Retinal pigment epithelial cell (primary cell): ENCODE results near the gene CLDN10.

Experiments
- DNase-seq: peaks from one replicate; pipeline ENCODE4 v3.0.0-alpha.2; 2010; ENCODE audit warnings: low read depth
- H3K4me3 ChIP-seq: 2 replicates; pipeline ENCODE4 v1.5.1; 2011; ENCODE audit warnings: mild to moderate bottlenecking, low read length, control low read depth, moderate library complexity
- CTCF ChIP-seq: conservative IDR thresholded peaks from 2 replicates; pipeline ENCODE4 v1.5.1; 2011; ENCODE audit warnings: low read depth, low read length, control low read depth, inconsistent platforms

CLDN10 gene

GRCh38 chr13:95540888-95541287, 11.6 kb upstream of the CLDN10 start:
- DNase-seq, result no peak
- TF ChIP-seq CTCF, result no peak
- no peak overlapping the region for H3K4me3 ChIP-seq

DNA sequence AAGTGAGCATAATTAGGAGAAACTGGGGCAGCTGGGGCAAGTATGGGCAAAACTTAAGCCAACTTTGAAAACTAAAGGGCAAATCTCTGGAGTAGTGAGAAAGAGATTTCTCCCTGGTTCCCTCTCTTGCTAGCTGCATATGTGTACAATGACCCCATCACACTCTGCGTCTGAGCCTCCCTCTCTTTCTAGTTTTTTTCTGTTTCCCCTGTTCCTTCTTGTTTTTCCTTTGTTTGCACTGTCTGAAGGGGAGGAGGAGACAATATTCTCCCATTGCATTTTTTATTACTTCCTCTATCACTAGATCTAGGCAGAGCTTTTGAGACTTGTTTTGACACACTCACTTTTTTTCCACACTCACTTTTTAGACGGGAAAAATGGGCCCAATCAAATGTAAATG, 11.2 kb upstream of the CLDN10 start:
- no peak for DNase-seq
- H3K4me3 ChIP-seq, result no peak overlapping the region
- no peak for TF ChIP-seq CTCF

DNA sequence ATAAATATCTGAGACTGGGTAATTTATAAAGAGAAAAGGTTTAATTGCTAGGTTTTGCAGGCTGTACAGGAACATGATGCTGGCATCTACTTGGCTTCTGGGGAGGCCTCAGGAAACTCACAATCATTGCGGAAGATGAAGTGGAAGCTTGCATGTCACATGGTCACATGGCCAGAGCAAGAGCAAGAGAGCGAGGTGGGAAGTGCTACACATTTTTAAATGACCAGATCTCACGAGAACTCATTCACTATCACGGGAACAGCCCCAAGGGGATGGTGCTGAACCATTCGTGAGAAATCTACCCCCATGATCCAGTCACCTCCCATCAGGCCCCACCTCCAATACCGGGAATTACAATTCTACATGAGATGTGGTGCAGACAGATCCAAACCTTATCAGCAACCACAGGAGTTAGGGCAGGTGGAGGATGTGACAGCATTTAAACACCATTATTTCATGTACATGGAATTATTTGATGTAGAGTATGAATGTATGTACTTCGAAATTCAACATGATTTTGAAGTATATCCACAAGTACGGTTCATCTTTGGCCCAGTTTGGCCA, 10.5 kb upstream of the CLDN10 start:
- no peak overlapping the region for H3K4me3 ChIP-seq
- no peak for DNase-seq
- TF ChIP-seq CTCF, result no peak

- TF ChIP-seq CTCF, result no peak
- DNase-seq, result no peak
- H3K4me3 ChIP-seq, result no peak overlapping the region
Observed at GRCh38 chr13:95544293-95544692, 8.2 kb upstream of the CLDN10 start.

DNA sequence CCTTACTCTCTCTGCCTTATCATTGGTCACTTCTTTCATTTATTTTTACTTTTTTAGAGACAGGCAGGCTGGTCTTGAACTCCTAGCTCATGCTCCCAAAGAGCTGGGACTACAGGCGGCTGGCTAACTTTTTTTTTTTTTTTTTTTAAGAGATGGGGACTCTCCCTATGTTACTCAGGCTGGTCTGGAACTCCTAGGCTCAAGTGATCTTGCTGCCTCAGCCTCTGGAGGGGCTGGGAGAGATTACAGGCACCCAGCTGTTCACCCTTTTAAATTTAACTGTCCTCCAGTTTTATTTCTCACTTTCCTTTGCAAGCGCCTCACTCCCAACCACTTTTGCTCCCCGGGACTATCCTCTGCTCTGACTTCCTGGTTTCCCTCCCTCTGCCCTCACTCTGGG, 5.6 kb upstream of the CLDN10 start:
- TF ChIP-seq CTCF, result no peak
- DNase-seq, result no peak

DNA sequence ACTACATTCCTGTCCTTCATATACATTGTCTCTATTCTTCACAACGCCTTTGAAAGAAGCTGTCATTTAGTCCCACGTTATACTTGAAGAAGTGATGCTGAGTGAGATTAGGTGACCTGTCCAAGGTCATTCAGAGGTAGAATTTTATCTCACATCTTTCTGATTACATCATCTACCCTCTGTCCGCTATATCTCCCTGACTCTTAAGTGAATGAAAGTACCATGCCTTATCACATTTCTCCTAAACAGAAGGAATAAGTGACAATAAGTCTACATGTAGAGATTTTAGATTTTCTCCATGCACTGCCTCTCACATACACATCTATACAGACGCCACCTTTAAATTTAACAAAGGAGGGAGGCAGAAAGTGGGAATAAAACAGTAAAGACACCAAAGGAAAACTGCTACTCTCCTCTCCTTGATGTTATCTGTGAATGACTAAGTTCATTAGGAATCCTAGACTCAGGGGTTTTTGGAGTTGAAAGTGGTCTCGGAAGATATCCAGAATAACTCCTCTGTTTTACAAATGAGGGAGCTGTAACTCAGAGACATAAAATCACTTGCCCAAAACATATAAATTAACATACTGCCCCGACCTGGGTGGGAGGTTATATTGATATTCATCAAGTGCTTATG, 4.9 kb upstream of the CLDN10 start:
- TF ChIP-seq CTCF, result no peak
- DNase-seq, result no peak

More for the DNA sequence above, 5.6 kb upstream of the CLDN10 start:
- H3K4me3 ChIP-seq, result no peak overlapping the region

GRCh38 chr13:95552208-95552538, 347 bp upstream of the CLDN10 start:
- no peak for DNase-seq
- H3K4me3 ChIP-seq, result peak overlapping the region; percentile 23
- no peak for TF ChIP-seq CTCF

More for the DNA sequence above, 4.9 kb upstream of the CLDN10 start:
- no peak overlapping the region for H3K4me3 ChIP-seq
